HG02884 (cell line): ENCODE data around the gene GORASP2.

Experiments used
- ATAC-seq: cut with Tn5 transposase; IDR thresholded peaks from one replicate; pipeline ENCODE4 v1.9.1; 2021; ENCODE audit warnings: mild to moderate bottlenecking, moderate library complexity; ENCODE audit not compliant: unreplicated experiment

Gene GORASP2

GRCh38 chr2:170922634-170923494 lies 6.2 kb upstream of the GORASP2 start:
- ATAC-seq, result no peak

- no peak for ATAC-seq
Measured at GRCh38 chr2:170923799-170924198, 5.3 kb upstream of the GORASP2 start.

GRCh38 chr2:170924969-170925368 lies 4.1 kb upstream of the GORASP2 start:
- ATAC-seq, result no peak

GRCh38 chr2:170925923-170926322 lies 3.1 kb upstream of the GORASP2 start:
- no peak for ATAC-seq

- ATAC-seq, result no peak
Measured at GRCh38 chr2:170926743-170927297, 2.2 kb upstream of the GORASP2 start.

GRCh38 chr2:170928036-170928823 lies 823 bp upstream of the GORASP2 start:
- no peak for ATAC-seq

GRCh38 chr2:170929686-170930050 lies 615 bp downstream of the GORASP2 start:
- no peak for ATAC-seq

GRCh38 chr2:170930131-170930990 lies 1.3 kb downstream of the GORASP2 start:
- ATAC-seq, result peak; percentile 32

- ATAC-seq, result no peak
Measured at GRCh38 chr2:170930991-170931266, 1.9 kb downstream of the GORASP2 start.

- ATAC-seq, result no peak
Measured at GRCh38 chr2:170932166-170932565, 3.1 kb downstream of the GORASP2 start.

- no peak for ATAC-seq
Measured at GRCh38 chr2:170932948-170933347, 3.9 kb downstream of the GORASP2 start.

- no peak for ATAC-seq
Measured at GRCh38 chr2:170937709-170938379, 8.8 kb downstream of the GORASP2 start.

- ATAC-seq, result no peak
Measured at GRCh38 chr2:170940066-170940465, 11.0 kb downstream of the GORASP2 start.

- no peak for ATAC-seq
Measured at GRCh38 chr2:170942615-170943014, 13.6 kb downstream of the GORASP2 start.

- no peak for ATAC-seq
Measured at GRCh38 chr2:170943041-170943440, 14.0 kb downstream of the GORASP2 start.

GRCh38 chr2:170943596-170943995 lies 14.5 kb downstream of the GORASP2 start:
- no peak for ATAC-seq

- no peak for ATAC-seq
Measured at GRCh38 chr2:170944545-170944944, 15.5 kb downstream of the GORASP2 start.

GRCh38 chr2:170949415-170949814 lies 20.4 kb downstream of the GORASP2 start:
- ATAC-seq, result no peak

- ATAC-seq, result peak; percentile 82
Measured at GRCh38 chr2:170950221-170950761, 21.2 kb downstream of the GORASP2 start.

- no peak for ATAC-seq
Measured at GRCh38 chr2:170953941-170954340, 24.9 kb downstream of the GORASP2 start.
